Endothelial cell of umbilical vein (primary cell): ENCODE measurements around the gene UCKL1. TPM values are rescaled to one million over a fixed set of nuclear protein-coding genes. Genes with fewer than 3 reads are reported as not detected.

Experiments
- BruUV-seq: library from RNA; stranded (reverse); fragments of 400-500 nt; replicated peaks from 2 replicates; lab custom pipeline; 2021; lab: Mats Ljungman, UMichigan
- CTCF ChIA-PET: fragments of 300-600, 350-600 bp; sonication (Branson Sonifier 250); formaldehyde crosslinking; loops from one replicate; lab custom pipeline; 2021; ENCODE audit warnings: antibody characterized with exemption, inconsistent platforms; lab: Charles Lee
- POLR2A ChIA-PET: fragments of 300-600, 350-600 bp; sonication (Branson Sonifier 250); formaldehyde crosslinking; loops from one replicate; lab custom pipeline; 2021; ENCODE audit warnings: antibody characterized with exemption, inconsistent platforms; lab: Charles Lee
- DNase-seq: peaks from one replicate; pipeline ENCODE4 v3.0.0-alpha.2; 2011; ENCODE audit warnings: low read depth, low spot score
- FAIRE-seq: peaks from 2 replicates; lab custom pipeline; 2011; peaks lifted over from hg19 to GRCh38; lab: Jason Lieb, UNC
- H2AFZ ChIP-seq: 2 replicates; pipeline ENCODE4 v1.6.0; 2012; ENCODE audit warnings: low read depth, low read length, control low read depth, inconsistent platforms
- H3K27ac ChIP-seq: 2 replicates; pipeline ENCODE4 v1.5.1; 2011; ENCODE audit warnings: low read depth, mild to moderate bottlenecking, control low read depth, low read length, moderate library complexity; ENCODE audit not compliant: insufficient read depth
- H3K27me3 ChIP-seq, 2 experiments: 2 replicates each; pipeline versions ENCODE4 v1.6.0 to v1.6.1; 2011; ENCODE audit warnings: low read length in 2 of 2, mixed read lengths in 1 of 2; ENCODE audit not compliant: control insufficient read depth in 2 of 2, insufficient read depth in 2 of 2
- H3K36me3 ChIP-seq, 2 experiments: 2 replicates in 1 of 2; 3 replicates in 1 of 2; pipeline ENCODE4 v1.5.1; 2011; ENCODE audit warnings: low read length in 2 of 2, mild to moderate bottlenecking in 1 of 2, moderate library complexity in 1 of 2; ENCODE audit not compliant: control insufficient read depth in 2 of 2, insufficient read depth in 2 of 2; ENCODE audit errors: extremely low read depth in 1 of 2
- H3K4me1 ChIP-seq: 3 replicates; pipeline ENCODE4 v1.5.1; 2011; ENCODE audit warnings: mild to moderate bottlenecking, low read length; ENCODE audit not compliant: control insufficient read depth, insufficient read depth; ENCODE audit errors: extremely low read depth
- H3K4me2 ChIP-seq: 2 replicates; pipeline ENCODE4 v1.6.1; 2011; ENCODE audit warnings: low read length, control low read depth, mixed read lengths; ENCODE audit not compliant: insufficient read depth
- H3K4me3 ChIP-seq, 3 experiments: fragments of 200-600 bp in 1 of 3; sonication (generic), shearing (Covaris generic) in 1 of 3; replicated peaks in 1 of 3; 2 replicates each; pipeline ENCODE4 v1.5.1; 2011 to 2016; ENCODE audit warnings: control low read depth in 3 of 3, low read length in 3 of 3, mild to moderate bottlenecking in 2 of 3, inconsistent platforms in 1 of 3, low read depth in 1 of 3, moderate library complexity in 1 of 3; ENCODE audit not compliant: insufficient read depth in 1 of 3
- H3K79me2 ChIP-seq: 2 replicates; pipeline ENCODE4 v1.6.0; 2012; ENCODE audit warnings: low read length, inconsistent platforms; ENCODE audit not compliant: control insufficient read depth, insufficient read depth
- H3K9ac ChIP-seq: replicated peaks from 2 replicates; pipeline ENCODE3; 2011; ENCODE audit warnings: low read length, control low read depth; ENCODE audit not compliant: insufficient read depth; ENCODE audit errors: extremely low read depth
- H3K9me1 ChIP-seq: replicated peaks from 3 replicates; pipeline ENCODE4 v1.6.0; 2011; ENCODE audit warnings: mild to moderate bottlenecking, low read length; ENCODE audit not compliant: control insufficient read depth, insufficient read depth; ENCODE audit errors: extremely low read depth
- H3K9me3 ChIP-seq: replicated peaks from 2 replicates; pipeline ENCODE4 v1.5.1; 2012; ENCODE audit warnings: low read length, inconsistent platforms; ENCODE audit not compliant: control insufficient read depth, insufficient read depth
- H4K20me1 ChIP-seq: replicated peaks from 2 replicates; pipeline ENCODE3; 2011; ENCODE audit warnings: mild to moderate bottlenecking, low read length; ENCODE audit not compliant: control insufficient read depth, insufficient read depth; ENCODE audit errors: extremely low read depth
- CTCF ChIP-seq, 2 donors: IDR thresholded peaks; 1 replicate in 1 of 2; 2 replicates in 1 of 2; pipeline ENCODE4 v1.5.1; 2011; ENCODE audit warnings: low read length in 2 of 2, mild to moderate bottlenecking in 2 of 2, moderate library complexity in 2 of 2, control low read depth in 1 of 2, inconsistent platforms in 1 of 2, low read depth in 1 of 2; ENCODE audit not compliant: insufficient read depth in 1 of 2; ENCODE audit errors: extremely low read depth in 1 of 2
- EZH2 ChIP-seq: IDR thresholded peaks from 2 replicates; pipeline ENCODE4 v1.6.1; 2012; ENCODE audit warnings: borderline replicate concordance, low read depth, mild to moderate bottlenecking, moderate library complexity, low read length, inconsistent platforms; ENCODE audit not compliant: severe bottlenecking
- FOS ChIP-seq: IDR thresholded peaks from 2 replicates; pipeline ENCODE4 v1.6.1; 2011; ENCODE audit warnings: mild to moderate bottlenecking, low read length, moderate library complexity, borderline replicate concordance; ENCODE audit not compliant: insufficient read depth
- GATA2 ChIP-seq: IDR thresholded peaks from 2 replicates; pipeline ENCODE4 v1.7.0; 2011; ENCODE audit warnings: low read depth, mild to moderate bottlenecking, moderate library complexity, mixed read lengths, low read length; ENCODE audit not compliant: insufficient read length, insufficient read depth
- JUN ChIP-seq: IDR thresholded peaks from 2 replicates; pipeline ENCODE4 v1.6.1; 2011; ENCODE audit warnings: borderline replicate concordance, low read depth; ENCODE audit not compliant: insufficient read length, insufficient read depth
- MYC ChIP-seq: IDR thresholded peaks from one replicate; pipeline ENCODE4 v1.6.1; 2011; ENCODE audit warnings: mild to moderate bottlenecking, low read depth, low read length
- POLR2A ChIP-seq: IDR thresholded peaks from 2 replicates; pipeline ENCODE4 v1.6.1; 2012; ENCODE audit warnings: low read depth, mild to moderate bottlenecking, control low read depth, low read length
- POLR2AphosphoS5 ChIP-seq: IDR thresholded peaks from 2 replicates; pipeline ENCODE4 v1.6.1; 2012; ENCODE audit warnings: low read depth, mild to moderate bottlenecking, control low read depth, low read length, moderate library complexity; ENCODE audit not compliant: insufficient read depth
- dilution Hi-C: fragments of 300-500 bp; cut with MboI; formaldehyde crosslinking; loops from one replicate; pipeline ENCODE4 v1.15.0; 2019; ENCODE audit warnings: low sequenced_read_pairs; ENCODE audit not compliant: extremely low pct_ligation_motif_present
- intact Hi-C: fragments of 100-400 bp; cut with micrococcal nuclease; formaldehyde crosslinking; loops from one replicate; pipeline ENCODE4 v1.10.0; 2022
- polyA plus RNA-seq, 4 experiments: library from polyadenylated mRNA; depleted of rRNA in 3 of 4; stranded (reverse) in 3 of 4; unstranded in 1 of 4; fragments of >200 nt; gene quantifications; 2 replicates each; pipeline versions ENCODE4 v1.2.1 to v1.2.3, GENCODE V29; 2011 to 2012; ENCODE audit warnings: missing spikeins in 1 of 4
- total RNA-seq: library from RNA; stranded (reverse); gene quantifications from 2 replicates; pipeline ENCODE4 v1.2.3, GENCODE V29; 2021
- TF ChIP-seq, protein P1 (sequence below): IDR thresholded peaks from 2 replicates; pipeline ENCODE4 v1.6.1; 2011; ENCODE audit not compliant: insufficient read depth, insufficient read length

UCKL1 gene
- total and polyA plus RNA-seq, 2 donors (not counting 3 experiments of a cell fraction or from before 2014, with no cell fraction given) = 51.1 to 78.8 TPM

DNA sequence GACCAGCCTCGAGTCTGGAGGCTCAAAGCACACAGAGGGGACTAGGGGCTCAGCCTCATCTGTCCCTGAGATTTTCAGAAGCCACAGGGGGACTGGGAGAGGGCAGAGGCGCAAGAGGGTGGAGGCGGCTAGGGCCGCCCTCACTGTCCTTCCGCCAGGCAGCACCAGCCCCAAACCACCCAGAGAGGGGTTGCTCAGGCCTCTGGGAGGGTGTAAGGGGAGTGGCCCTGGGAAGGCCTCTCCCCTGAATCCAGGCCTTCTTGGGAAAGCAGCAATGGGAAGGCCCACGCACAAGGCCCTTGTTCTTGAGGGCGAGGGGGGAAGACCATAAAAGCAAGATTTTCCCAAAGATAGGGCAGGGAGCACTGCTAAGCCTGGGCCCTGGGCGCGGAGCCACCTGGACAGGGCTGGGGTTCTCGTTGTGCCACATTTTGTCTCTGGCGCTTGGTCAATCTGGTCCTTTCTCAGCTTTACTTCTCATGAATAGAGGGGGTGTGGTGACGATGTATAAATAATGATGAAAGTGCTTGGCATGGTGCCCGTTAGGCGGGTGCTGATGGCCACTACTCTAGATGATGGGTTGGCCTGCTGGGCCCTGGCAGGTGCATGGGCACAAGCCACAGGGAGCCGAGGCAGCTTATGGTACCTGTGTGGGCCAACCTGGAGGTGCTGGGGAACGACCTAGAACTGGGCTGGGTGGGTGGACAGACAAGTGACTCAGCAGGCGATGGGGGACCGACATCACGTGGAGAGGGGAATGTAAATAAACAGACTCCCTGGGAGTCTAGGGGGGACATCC lies 18.4 kb upstream of the UCKL1 start:
- no peak for DNase-seq
- FAIRE-seq = no peak
- BruUV-seq = no TSS peak
- Histone ChIP-seq H3K79me2 (no peaks in the 10 kb centered on the region), H3K27me3 (no peaks in the 10 kb centered on the region), H3K27ac (no peak overlapping the region), H3K9me1 (no peaks in the 10 kb centered on the region), H3K4me2 (no peak overlapping the region), H3K36me3 (no peaks in the 10 kb centered on the region), H3K9me3 (no peaks in the 10 kb centered on the region), H3K4me1 (peaks cover 23% of the 10 kb centered on the region), H3K9ac (no peak overlapping the region), H4K20me1 (no peaks in the 10 kb centered on the region), H3K4me3 (no peak overlapping the region), H2AFZ (no peak overlapping the region)
- POLR2A ChIA-PET = interaction anchor here (0.6 to 1.8 kb wide), 6 partner anchors 35 to 436 kb away, joined by 3 to 9 read pairs (median 4); partner anchors contain the start of genes HELZ2, TCEA2 and TPD52L2
- dilution Hi-C loops (no loop called here), intact Hi-C loops (loop anchor here (1.0 to 2.0 kb wide), 3 partner anchors 65 to 478 kb away; no protein-coding TSS in a partner anchor)
- TF ChIP-seq EZH2 = no peak
- no peak for TF ChIP-seq POLR2AphosphoS5
- TF ChIP-seq FOS = no peak
- TF ChIP-seq GATA2 = no peak
- TF ChIP-seq, protein P1, sequence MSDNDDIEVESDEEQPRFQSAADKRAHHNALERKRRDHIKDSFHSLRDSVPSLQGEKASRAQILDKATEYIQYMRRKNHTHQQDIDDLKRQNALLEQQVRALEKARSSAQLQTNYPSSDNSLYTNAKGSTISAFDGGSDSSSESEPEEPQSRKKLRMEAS = no peak
- no peak for TF ChIP-seq JUN
- TF ChIP-seq MYC = no peak
- no peak for TF ChIP-seq POLR2A
- TF ChIP-seq CTCF (IDR thresholded peaks at IDR 0.05; ENCODE audit: extremely low read depth in 1 of 2, insufficient read depth in 1 of 2, low read depth in 1 of 2, low read length in 2 of 2) = no peak
- CTCF ChIA-PET = interaction anchor here (0.6 to 3.3 kb wide), 47 partner anchors 8 to 664 kb away, joined by 3 to 89 read pairs (median 5); partner anchors contain the start of genes ARFRP1, DNAJC5, GMEB2 and LKAAEAR1
